Heart right ventricle (tissue), 16 donors: ENCODE measurements around the gene MYO3B. TPM values are rescaled to one million over a fixed set of nuclear protein-coding genes. Genes with fewer than 3 reads are reported as not detected.

Experiments used
- ATAC-seq, 8 donors: fragments of 200-7000 bp; cut with Tn5 transposase; one replicate each; pipeline ENCODE4 v1.9.1; 2020; ENCODE audit warnings: mild to moderate bottlenecking in 8 of 8, moderate library complexity in 8 of 8, moderate number of reproducible peaks in 1 of 8
- DNase-seq, 2 donors: peaks; one replicate each; pipeline ENCODE4 v3.0.0-alpha.2; 2020
- H3K27ac ChIP-seq, 10 donors: fragments of 200-600 bp; sonication (generic) in 2 of 10; one replicate each; pipeline versions ENCODE4 v1.5.0 to v1.8.0; 2020 to 2022; ENCODE audit warnings: mild to moderate bottlenecking in 3 of 10
- H3K27me3 ChIP-seq, 7 donors: fragments of 200-600 bp; one replicate each; pipeline ENCODE4 v1.8.0; 2021 to 2022; ENCODE audit warnings: mild to moderate bottlenecking in 2 of 7
- H3K36me3 ChIP-seq, 9 donors: fragments of 200-600 bp; sonication (generic) in 1 of 9; one replicate each; pipeline versions ENCODE4 v1.5.0 to v1.8.0; 2020 to 2022; ENCODE audit warnings: mild to moderate bottlenecking in 2 of 9
- H3K4me1 ChIP-seq, 9 donors: fragments of 200-600 bp; sonication (generic) in 1 of 9; one replicate each; pipeline versions ENCODE4 v1.5.0 to v1.8.0; 2020 to 2022; ENCODE audit warnings: mild to moderate bottlenecking in 4 of 9
- H3K4me3 ChIP-seq, 10 donors: fragments of 200-600 bp; sonication (generic) in 2 of 10; one replicate each; pipeline versions ENCODE4 v1.5.0 to v1.8.0; 2020 to 2022; ENCODE audit warnings: mild to moderate bottlenecking in 7 of 10, moderate library complexity in 2 of 10
- H3K9me3 ChIP-seq, 11 donors: fragments of 200-600 bp in 10 of 11; sonication (generic) in 2 of 11; one replicate each; pipeline versions ENCODE4 v1.5.0 to v1.8.0; 2013 to 2022; ENCODE audit warnings: mild to moderate bottlenecking in 2 of 11, control low read depth in 1 of 11, moderate library complexity in 1 of 11
- CTCF ChIP-seq, 9 donors: fragments of 200-600 bp; sonication (generic) in 2 of 9; IDR thresholded peaks; one replicate each; pipeline versions ENCODE4 v1.5.0 to v1.8.0; 2021 to 2022; ENCODE audit warnings: antibody characterized with exemption in 9 of 9, mild to moderate bottlenecking in 5 of 9, moderate library complexity in 1 of 9
- WGBS, 2 donors: extraction: QIAGEN DNeasy Blood & Tissue Kit; methylation state at CpG; one replicate each; pipeline ENCODE4 v1.1.7; 2013; ENCODE audit warnings: inconsistent platforms in 1 of 2; 5-methylcytosine and 5-hydroxymethylcytosine counted together
- intact Hi-C, 10 donors: fragments of 100-400 bp; cut with DNase I; formaldehyde crosslinking; loops; one replicate each; pipeline versions ENCODE4 v1.11.1 to v1.14.2; 2022
- polyA plus RNA-seq, 2 donors: library from polyadenylated mRNA; stranded (reverse); fragments of 200-250 nt; gene quantifications; one replicate each; pipeline ENCODE4 v1.2.3, GENCODE V29; 2013
- total RNA-seq, 10 donors: library from RNA; stranded (reverse); fragmentation: NEBNext Ultra II Directional in 3 of 10; extraction: Animal tissue kit (Norgen Biotek cat#: 25700) in 3 of 10; gene quantifications; one replicate each; pipeline versions ENCODE4 v1.2.1 to v1.2.4, GENCODE V29; 2021 to 2023
- donor health status: Arrhythmogenic right ventricular cardiomyopathy.
- donor health status: ischemic (EF 13 %, LVEDD 7.1; RV severe dilation, severe dysfunction).
- donor health status: healthy with polysubstance abuse.
- donor health status: DM: no; HTN: yes; CAD: no.
- donor health status: DM: no; HTN: no; CAD: no.
- donor health status: ischemic (EF 25% LVEDD 6.9; RV normal size, moderate dysfunction).
- donor health status: ischemic (EF 25% LVEDD 5.7; RV mildly dilated, moderate dysfunction).
- donor health status: healthy.
- donor health status: DM: yes; HTN: yes; CAD: no.
- donor health status: Ischemic cardiomyopathy.
- donor health status: ischemic (EF 35%, LVEDD 5.7; RV mildly dilated, moderate dysfunction).
- donor health status: nonischemic (EF 11% LVEDD 7.7; RV severe dilation, severe dysfunction).
- donor health status: DM: yes; HTN: yes; CAD: no.
- donor health status: PGD.
- donor health status: ischemic (EF 29% LVEDD 5.4; RV normal size, mild dysfunction).
- donor health status: nonischemic (EF 23%, LVEDD 6.1; RV moderate dilation, normal function).

The MYO3B gene
- total and polyA plus RNA-seq, 12 donors = 0.05 to 0.21 (median 0.09) TPM; not detected in 8

- DNase-seq (no peak), ATAC-seq (no peak)
- Histone ChIP-seq H3K4me1 (no peaks in the 10 kb centered on the region), H3K9me3 (peaks cover 0 to 8% (median 0%) of the 10 kb centered on the region in 11 donors), H3K27ac (no peak overlapping the region), H3K36me3 (no peaks in the 10 kb centered on the region), H3K4me3 (no peak overlapping the region), H3K27me3 (peaks cover 0 to 30% (median 8%) of the 10 kb centered on the region in 7 donors)
- intact Hi-C loops = no loop called here
- TF ChIP-seq CTCF (IDR thresholded peaks at IDR 0.05) = no peak
- WGBS, 2 donors = 38 to 60% methylated on average over 3 of the region's 3 CpGs
Measured at GRCh38 chr2:170335351-170335750, 157.4 kb downstream of the MYO3B start.

- WGBS, 2 donors = 81 to 90% methylated on average over 2 of the region's 2 CpGs
- Histone ChIP-seq H3K4me3 (no peak overlapping the region), H3K27ac (no peak overlapping the region), H3K4me1 (no peaks in the 10 kb centered on the region), H3K36me3 (no peaks in the 10 kb centered on the region), H3K9me3 (peaks cover 0 to 4% (median 0%) of the 10 kb centered on the region in 11 donors), H3K27me3 (peaks cover 0 to 28% (median 8%) of the 10 kb centered on the region in 7 donors)
- ATAC-seq (no peak), DNase-seq (no peak)
- no peak for TF ChIP-seq CTCF (IDR thresholded peaks at IDR 0.05)
- intact Hi-C loops = no loop called here
Measured at GRCh38 chr2:170336408-170336807, 158.5 kb downstream of the MYO3B start.

GRCh38 chr2:170336916-170337315, 159.0 kb downstream of the MYO3B start:
- ATAC-seq (no peak), DNase-seq (no peak)
- no peaks in the 10 kb centered on the region for H3K4me1 ChIP-seq
- 77 to 85% methylated on average over 2 of the region's 2 CpGs for WGBS, 2 donors
- intact Hi-C loops = no loop called here
- H3K4me3 ChIP-seq = no peak overlapping the region
- H3K36me3 ChIP-seq = no peaks in the 10 kb centered on the region
- H3K27me3 ChIP-seq = peaks cover 0 to 25% (median 8%) of the 10 kb centered on the region in 7 donors
- H3K27ac ChIP-seq = no peak overlapping the region
- no peaks in the 10 kb centered on the region for H3K9me3 ChIP-seq
- no peak for TF ChIP-seq CTCF (IDR thresholded peaks at IDR 0.05)

- intact Hi-C loops = no loop called here
- no peak for ATAC-seq
- H3K9me3 ChIP-seq = no peaks in the 10 kb centered on the region
- no peak overlapping the region for H3K4me3 ChIP-seq
- no peak for DNase-seq
- H3K27ac ChIP-seq = no peak overlapping the region
- H3K36me3 ChIP-seq = no peaks in the 10 kb centered on the region
- TF ChIP-seq CTCF (IDR thresholded peaks at IDR 0.05) = no peak
- peaks cover 0 to 16% (median 7%) of the 10 kb centered on the region in 7 donors for H3K27me3 ChIP-seq
- no peaks in the 10 kb centered on the region for H3K4me1 ChIP-seq
- 48 to 57% methylated on average over 7 of the region's 7 CpGs for WGBS, 2 donors
Measured at GRCh38 chr2:170339322-170339721, 161.4 kb downstream of the MYO3B start.
